ENCODE measurements around the gene NAP1L4.

NAP1L4 gene

DNA sequence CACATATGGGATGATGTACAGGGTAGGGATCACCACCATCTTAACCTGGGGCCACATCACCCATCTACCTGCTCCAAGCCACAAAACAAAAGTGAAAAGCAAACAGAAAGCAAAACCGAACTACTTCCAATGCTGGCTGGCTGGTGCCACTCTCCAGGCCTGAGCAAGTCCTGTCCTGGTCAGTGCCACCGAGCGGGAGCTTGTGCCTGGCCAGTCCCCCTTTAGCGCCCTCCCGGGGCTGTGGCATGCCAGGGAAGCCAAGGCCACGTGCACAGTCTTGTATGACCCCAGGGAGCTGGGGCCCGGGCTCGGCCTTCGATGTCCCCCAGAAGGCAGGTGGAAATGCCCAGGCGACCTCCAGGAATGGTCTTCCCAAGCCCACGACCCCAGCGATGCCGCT, 17.9 kb upstream of the NAP1L4 start:
- no peak for DNase-seq

DNA sequence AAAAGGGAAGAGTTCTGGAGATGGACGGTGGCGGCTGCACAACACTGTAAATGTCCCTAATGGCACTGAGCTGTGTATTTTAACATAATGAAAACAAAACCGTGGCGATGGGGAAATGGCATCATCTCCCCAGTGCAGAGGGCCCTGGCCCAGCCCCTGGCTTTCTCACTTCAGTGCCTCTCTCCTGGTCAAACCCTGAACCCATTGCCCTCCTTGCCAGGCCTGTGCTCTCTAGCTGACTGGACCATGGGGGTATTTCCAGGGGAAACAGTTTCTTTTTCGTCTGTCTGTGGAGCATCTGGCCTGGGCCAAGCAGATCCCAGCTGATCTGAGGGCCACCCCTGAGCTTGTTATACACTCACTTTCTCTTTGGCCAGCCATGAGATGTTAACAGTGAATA, 17.4 kb upstream of the NAP1L4 start:
- no peak for DNase-seq

- no peak for DNase-seq
Observed at GRCh38 chr11:3008746-3009336, 16.7 kb upstream of the NAP1L4 start.

DNA sequence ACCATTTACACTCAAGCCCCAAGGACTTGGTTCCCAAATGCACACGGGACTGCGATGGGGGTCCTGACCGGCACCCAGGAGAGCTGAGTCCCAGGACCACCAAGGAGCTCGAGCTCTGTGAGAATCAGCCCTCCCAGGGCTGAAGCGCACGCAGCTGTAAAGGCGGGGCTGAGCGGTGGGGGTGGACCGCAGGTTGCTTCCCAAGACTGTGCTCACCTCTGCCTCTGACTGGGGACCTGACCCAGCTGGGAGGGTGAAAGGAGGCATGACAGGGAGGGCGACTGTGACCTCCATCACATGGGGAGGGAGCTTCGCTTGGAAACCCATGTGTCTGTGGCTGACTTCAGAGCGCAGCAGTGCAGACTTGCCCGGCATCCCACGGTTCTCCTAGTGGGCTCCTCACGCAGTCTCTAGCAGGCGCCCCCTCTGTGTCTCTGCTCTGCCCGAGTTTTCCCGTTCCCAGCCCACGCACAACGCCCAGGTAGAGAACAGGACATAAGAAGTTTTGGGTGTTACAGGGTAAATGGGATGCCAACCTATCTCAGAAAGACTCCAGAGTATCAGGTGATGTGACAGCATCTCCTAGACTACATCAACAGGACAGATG, 15.4 kb upstream of the NAP1L4 start:
- no peak for DNase-seq

DNA sequence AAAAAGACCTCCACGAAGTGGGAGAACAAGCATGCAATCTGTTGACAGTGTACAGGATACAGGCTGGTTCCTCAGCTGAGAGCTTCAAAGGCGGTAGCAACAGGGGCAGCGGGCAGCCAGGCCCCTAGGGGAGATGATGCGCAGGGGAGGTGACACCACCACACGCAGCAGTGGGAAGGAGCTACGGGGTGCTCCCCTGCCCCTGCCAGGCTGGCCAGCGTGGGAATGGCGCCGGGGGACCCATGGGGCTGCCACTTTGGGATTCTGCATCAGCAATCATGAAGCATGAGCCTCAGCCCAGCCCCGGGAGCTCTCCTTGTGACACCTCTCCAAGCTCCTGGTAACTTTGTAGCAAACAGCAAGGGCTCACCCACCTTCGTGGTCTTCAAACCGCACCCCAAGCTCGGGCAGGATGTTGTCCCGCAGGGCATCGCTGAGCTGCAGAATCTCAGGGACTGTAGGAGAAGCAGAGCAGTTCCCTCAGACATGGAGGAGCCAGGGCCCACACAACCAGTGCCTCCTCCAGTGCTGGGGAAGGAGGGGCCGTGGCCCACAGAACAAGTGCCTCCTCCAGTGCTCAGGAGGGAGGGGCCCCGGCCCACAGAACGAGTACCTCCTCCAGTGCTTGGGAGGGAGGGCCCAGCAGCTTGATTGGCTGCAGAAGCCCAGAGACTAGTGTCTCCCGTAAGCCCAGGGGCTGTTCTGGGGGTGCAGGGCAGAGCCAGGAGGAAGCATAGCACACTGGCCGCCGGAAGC, 14.6 kb upstream of the NAP1L4 start:
- DNase-seq, result no peak

GRCh38 chr11:3004481-3004880, 12.4 kb upstream of the NAP1L4 start:
- no peak for DNase-seq

- DNase-seq, result no peak
Observed at GRCh38 chr11:3003396-3004231, 11.5 kb upstream of the NAP1L4 start.

DNA sequence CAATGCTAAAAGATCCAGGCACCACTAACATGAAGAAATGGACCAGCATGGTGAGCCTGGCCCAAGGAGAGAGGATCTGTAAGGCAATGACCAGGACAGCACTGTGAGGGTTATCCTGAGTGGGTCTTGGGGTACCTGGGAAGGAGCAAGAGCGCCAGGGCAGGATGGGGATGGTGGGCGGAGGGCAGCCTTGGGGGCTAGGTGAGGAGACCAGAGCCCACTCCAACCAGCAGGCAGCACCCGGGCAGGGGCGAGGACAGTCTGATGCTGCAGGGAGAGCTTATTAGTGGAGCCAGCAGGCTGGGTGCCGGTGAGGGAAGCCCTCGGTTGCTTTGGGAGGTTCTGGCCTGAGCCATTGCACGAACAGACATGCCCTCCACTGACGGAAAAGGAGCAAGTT, 10.7 kb upstream of the NAP1L4 start:
- no peak for DNase-seq

DNA sequence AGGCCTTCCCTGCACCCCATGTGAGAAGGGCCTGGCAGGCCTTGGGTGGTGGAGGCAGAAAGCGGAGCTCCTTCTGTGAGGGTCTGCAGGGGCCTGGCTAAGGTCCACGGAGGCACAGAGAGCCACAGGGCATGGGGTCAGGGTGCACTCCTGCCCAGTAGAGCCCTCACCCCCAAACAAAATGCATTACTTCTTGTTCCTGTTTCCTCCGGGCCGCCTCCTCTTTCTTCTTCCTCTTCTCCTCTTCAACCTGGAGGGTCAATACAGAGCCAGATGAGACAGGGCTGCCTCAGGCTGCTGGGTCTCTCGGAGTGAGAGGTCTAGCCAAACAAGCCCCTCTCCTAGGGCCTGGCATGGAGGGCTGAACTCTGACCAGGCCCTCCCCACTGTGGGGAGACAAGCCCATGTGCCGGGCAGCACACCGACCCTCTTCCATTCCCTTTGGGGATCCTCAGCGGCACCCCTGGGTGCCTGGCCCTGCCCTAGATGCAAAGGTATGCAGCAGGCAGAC, 10.3 kb upstream of the NAP1L4 start:
- DNase-seq, result no peak

DNA sequence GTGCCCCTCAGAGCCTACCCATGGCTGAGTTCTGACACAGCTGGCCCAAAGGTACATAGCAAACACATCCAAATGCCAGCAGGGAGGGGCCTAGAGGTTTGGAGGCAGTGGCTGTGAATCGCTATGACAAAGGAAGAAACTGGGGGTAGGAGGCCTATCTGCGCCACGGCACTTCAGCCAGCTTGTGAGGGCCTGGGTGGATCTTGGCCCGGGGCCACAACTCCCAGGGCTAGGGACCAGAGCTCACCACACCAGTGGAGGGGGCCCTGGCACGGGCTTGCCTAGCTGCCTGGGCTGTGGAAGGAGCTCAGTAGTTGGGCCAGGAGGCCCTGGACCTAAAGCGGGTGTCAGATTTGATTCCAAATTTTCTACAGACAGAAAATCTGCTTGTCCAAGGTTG, 9.4 kb upstream of the NAP1L4 start:
- DNase-seq, result no peak

DNA sequence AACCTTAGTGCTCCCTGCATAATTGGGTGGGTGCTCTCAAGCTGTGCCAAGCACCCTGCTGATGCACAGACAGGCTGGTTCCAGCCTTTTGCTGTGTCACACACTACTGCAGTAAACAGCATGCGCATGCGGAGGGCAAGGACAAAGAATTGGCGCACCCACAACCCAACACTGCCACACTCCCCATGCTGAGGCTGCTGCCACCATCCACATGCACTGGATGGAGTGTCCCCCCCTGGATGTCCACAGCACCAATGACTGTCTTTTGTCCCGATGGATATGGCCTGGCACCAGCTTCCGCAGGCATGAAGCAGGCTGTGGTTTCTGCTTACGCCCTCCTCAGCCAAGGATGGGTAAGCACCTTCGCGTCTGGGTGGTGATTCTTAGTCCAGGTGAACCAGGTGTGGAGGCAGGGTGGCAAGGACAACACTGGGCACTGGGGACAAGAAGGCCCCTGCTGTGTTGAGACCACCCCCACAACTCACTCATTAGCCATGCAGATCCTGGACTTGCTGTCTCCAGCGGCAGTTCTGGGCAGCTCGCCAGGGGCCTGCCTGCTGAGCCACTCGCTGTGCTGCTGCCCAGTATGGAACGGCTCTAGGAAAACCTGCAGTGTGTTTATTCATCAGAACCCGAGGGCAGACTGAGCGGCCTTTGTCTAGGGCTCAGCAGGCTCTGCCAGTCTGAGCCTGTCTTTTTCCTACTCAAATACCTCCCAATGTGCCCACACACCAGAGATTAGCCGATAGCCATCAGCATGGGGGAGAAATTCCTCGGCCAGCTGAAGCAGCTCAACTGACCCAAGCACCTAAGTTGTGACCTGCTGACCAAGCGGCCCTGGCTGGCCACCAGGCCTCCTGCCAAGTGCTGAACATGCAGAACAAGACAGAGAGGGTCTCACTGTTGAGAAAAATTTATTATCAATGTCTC, 8.2 kb upstream of the NAP1L4 start:
- DNase-seq, result no peak

- no peak for DNase-seq
Observed at GRCh38 chr11:2999464-2999998, 7.4 kb upstream of the NAP1L4 start.

GRCh38 chr11:2998073-2998850, 6.1 kb upstream of the NAP1L4 start:
- DNase-seq, result no peak

GRCh38 chr11:2997406-2997805, 5.3 kb upstream of the NAP1L4 start:
- DNase-seq, result no peak

GRCh38 chr11:2996976-2997375, 4.8 kb upstream of the NAP1L4 start:
- no peak for DNase-seq

- DNase-seq, result no peak
Observed at GRCh38 chr11:2995893-2996554, 3.9 kb upstream of the NAP1L4 start.

DNA sequence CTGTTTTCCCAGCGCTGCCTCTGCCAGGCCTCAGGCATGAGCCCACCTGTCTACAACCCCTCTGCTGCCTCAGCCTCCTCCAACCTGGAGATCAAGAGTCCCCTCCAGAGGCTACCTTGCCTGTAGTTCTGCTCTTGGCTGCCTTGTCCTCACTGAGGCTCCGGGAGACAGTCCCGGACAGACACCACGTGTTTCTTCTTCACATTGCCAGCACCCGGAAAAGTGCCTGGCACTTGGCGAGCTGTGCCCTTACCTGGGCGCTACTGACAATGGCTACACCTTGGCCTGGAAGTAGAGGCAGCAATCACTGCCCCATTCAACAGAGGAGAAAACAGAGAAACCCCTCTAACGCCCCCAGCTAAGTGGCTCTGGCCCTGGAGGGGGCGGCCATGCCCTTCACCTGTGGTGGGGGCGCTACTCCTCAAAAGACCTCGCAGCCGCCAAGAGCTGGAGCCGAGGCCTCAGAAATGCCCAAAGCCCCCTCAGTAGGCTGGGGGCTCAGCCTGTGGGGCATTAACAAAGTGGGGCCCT, 3.0 kb upstream of the NAP1L4 start:
- no peak for DNase-seq

DNA sequence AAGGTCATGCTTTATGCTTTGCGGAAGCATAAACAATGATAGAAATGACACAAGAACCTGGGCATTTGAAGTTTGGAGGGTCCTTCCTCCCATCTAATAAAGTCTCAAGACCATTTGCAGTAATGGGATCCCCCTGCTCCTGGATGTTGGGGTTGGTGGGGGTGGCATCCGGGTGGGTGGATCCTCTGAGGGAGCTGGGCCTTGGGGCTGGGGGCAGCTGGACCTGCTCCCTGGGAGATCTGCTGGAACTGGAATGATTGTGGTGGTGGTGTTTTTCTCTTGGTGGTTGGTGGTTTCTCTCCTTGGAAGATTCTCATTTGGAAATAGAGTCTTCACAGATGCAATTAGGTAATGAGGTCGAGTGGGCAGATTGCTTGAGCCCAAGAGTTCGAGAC, 2.2 kb upstream of the NAP1L4 start:
- DNase-seq, result no peak

DNA sequence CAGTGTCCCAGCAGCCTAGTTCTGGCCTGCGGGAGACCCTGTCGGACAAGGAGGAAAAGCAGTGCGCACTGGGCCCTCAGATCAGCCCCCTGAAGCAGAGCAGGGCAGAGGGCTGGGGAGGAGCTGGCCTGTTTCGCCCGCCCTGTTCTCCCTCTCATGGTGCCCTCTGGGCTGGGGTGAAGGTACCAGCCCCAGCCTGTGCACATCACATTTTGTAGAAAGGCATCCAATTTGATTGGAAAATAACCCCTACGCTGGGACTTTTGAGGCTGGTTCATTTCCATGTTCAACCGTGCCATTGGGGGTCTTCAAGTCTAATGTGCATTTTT, 832 bp upstream of the NAP1L4 start:
- DNase-seq, result no peak

GRCh38 chr11:2991452-2992233, 486 bp downstream of the NAP1L4 start:
- no peak for DNase-seq
